Neural cell (in vitro differentiated cells): ENCODE data around the gene ACBD6. TPM values are rescaled to one million over a fixed set of nuclear protein-coding genes. Genes with fewer than 3 reads are reported as not detected.

Experiments used
- H2AFZ ChIP-seq: fragments of 200-600, 300-800 bp; sonication (generic), shearing (Covaris generic); 2 replicates; pipeline ENCODE4 v1.6.0; 2014; ENCODE audit warnings: low read depth, mild to moderate bottlenecking, antibody characterized with exemption, low read length, moderate library complexity
- H3F3A ChIP-seq: fragments of 200-600 bp; shearing (Covaris generic); 2 replicates; pipeline ENCODE4 v1.6.1; 2016; ENCODE audit warnings: mild to moderate bottlenecking, moderate library complexity, mixed read lengths, antibody characterized with exemption, low read length; ENCODE audit not compliant: insufficient read depth, poor library complexity, severe bottlenecking
- H3K27ac ChIP-seq: fragments of 200-600, 300-800 bp; sonication (generic), shearing (Covaris generic); 2 replicates; pipeline ENCODE4 v1.5.1; 2014; ENCODE audit warnings: mild to moderate bottlenecking, low read length, moderate library complexity
- H3K27me3 ChIP-seq: fragments of 300-800, 200-600 bp; sonication (generic), shearing (Covaris generic); 2 replicates; pipeline ENCODE4 v1.6.0; 2014; ENCODE audit warnings: mild to moderate bottlenecking, low read depth, low read length, moderate library complexity; ENCODE audit not compliant: insufficient read depth
- H3K36me3 ChIP-seq: fragments of 300-800, 200-600 bp; sonication (generic), shearing (Covaris generic); 2 replicates; pipeline ENCODE4 v1.5.1; 2014; ENCODE audit warnings: mild to moderate bottlenecking, antibody characterized with exemption, low read length, moderate library complexity; ENCODE audit not compliant: insufficient read depth
- H3K4me2 ChIP-seq: fragments of 300-800, 200-600 bp; sonication (generic), shearing (Covaris generic); 2 replicates; pipeline ENCODE4 v1.6.0; 2014; ENCODE audit warnings: mild to moderate bottlenecking, low read length
- H3K4me3 ChIP-seq: fragments of 300-800, 200-600 bp; sonication (generic), shearing (Covaris generic); 2 replicates; pipeline ENCODE4 v1.5.1; 2014; ENCODE audit warnings: mild to moderate bottlenecking, low read length, moderate library complexity
- H3K79me2 ChIP-seq: fragments of 200-600 bp; shearing (Covaris generic); replicated peaks from 2 replicates; pipeline ENCODE4 v1.6.0; 2014; ENCODE audit warnings: mild to moderate bottlenecking, low read length, moderate library complexity; ENCODE audit not compliant: insufficient read depth
- H3K9ac ChIP-seq: fragments of 300-800, 200-600 bp; sonication (generic), shearing (Covaris generic); 2 replicates; pipeline ENCODE4 v1.6.1; 2016; ENCODE audit warnings: mild to moderate bottlenecking, low read length, mixed read lengths
- H3K9me2 ChIP-seq: fragments of 200-600 bp; shearing (Covaris generic); 2 replicates; pipeline ENCODE4 v1.6.1; 2016; ENCODE audit warnings: mild to moderate bottlenecking, low read length, mixed read lengths; ENCODE audit not compliant: insufficient read depth
- H3K9me3 ChIP-seq: fragments of 200-600, 300-800 bp; sonication (generic), shearing (Covaris generic); 2 replicates; pipeline ENCODE4 v1.6.1; 2016; ENCODE audit warnings: mild to moderate bottlenecking, mixed run types, low read length, moderate library complexity, mixed read lengths
- H4K20me1 ChIP-seq: fragments of 200-600 bp; shearing (Covaris generic); 2 replicates; pipeline ENCODE4 v1.6.1; 2016; ENCODE audit warnings: mild to moderate bottlenecking, mixed run types; ENCODE audit not compliant: insufficient read depth
- CTCF ChIP-seq: fragments of 450-650 bp; IDR thresholded peaks from 2 replicates; pipeline ENCODE4 v1.5.1; 2014; ENCODE audit warnings: antibody characterized with exemption, mild to moderate bottlenecking, moderate library complexity; ENCODE audit not compliant: poor library complexity, severe bottlenecking
- EP300 ChIP-seq: fragments of 450-650 bp; conservative IDR thresholded peaks from 2 replicates; pipeline ENCODE4 v1.6.1; 2014; ENCODE audit warnings: antibody characterized with exemption, mild to moderate bottlenecking, moderate library complexity; ENCODE audit not compliant: poor library complexity, severe bottlenecking
- EZH2 ChIP-seq: fragments of 200-600, 300-800 bp; shearing (Covaris generic), sonication (generic); IDR thresholded peaks from 2 replicates; pipeline ENCODE4 v1.6.1; 2014; ENCODE audit warnings: antibody characterized with exemption, low read length, borderline replicate concordance, mild to moderate bottlenecking; ENCODE audit not compliant: insufficient read depth, poor library complexity, severe bottlenecking
- MXI1 ChIP-seq: fragments of 450-650 bp; conservative IDR thresholded peaks from 2 replicates; pipeline ENCODE4 v1.6.1; 2014; ENCODE audit warnings: antibody characterized with exemption, mild to moderate bottlenecking; ENCODE audit not compliant: poor library complexity, severe bottlenecking
- POLR2AphosphoS5 ChIP-seq: IDR thresholded peaks from 2 replicates; pipeline ENCODE4 v1.6.1; 2012
- RAD21 ChIP-seq: fragments of 450-650 bp; conservative IDR thresholded peaks from 2 replicates; pipeline ENCODE4 v1.6.1; 2014; ENCODE audit warnings: antibody characterized with exemption, mild to moderate bottlenecking, moderate library complexity
- SMC3 ChIP-seq: fragments of 450-650 bp; conservative IDR thresholded peaks from 2 replicates; pipeline ENCODE4 v1.6.1; 2014; ENCODE audit warnings: antibody characterized with exemption, mild to moderate bottlenecking, moderate library complexity; ENCODE audit not compliant: poor library complexity
- TAF1 ChIP-seq: IDR thresholded peaks from 2 replicates; pipeline ENCODE4 v1.6.1; 2012; ENCODE audit warnings: low read depth
- polyA plus RNA-seq: library from polyadenylated mRNA; depleted of rRNA; stranded (reverse); fragments of >200 nt; gene quantifications from 2 replicates; pipeline ENCODE4 v1.2.3, GENCODE V29; 2014
- TF ChIP-seq, protein P1 (sequence below): IDR thresholded peaks from 2 replicates; pipeline ENCODE4 v1.6.1; 2012; ENCODE audit warnings: borderline replicate concordance

ACBD6 gene
- polyA plus RNA-seq, 1 donor from 2014 or later = 92.4 TPM

DNA sequence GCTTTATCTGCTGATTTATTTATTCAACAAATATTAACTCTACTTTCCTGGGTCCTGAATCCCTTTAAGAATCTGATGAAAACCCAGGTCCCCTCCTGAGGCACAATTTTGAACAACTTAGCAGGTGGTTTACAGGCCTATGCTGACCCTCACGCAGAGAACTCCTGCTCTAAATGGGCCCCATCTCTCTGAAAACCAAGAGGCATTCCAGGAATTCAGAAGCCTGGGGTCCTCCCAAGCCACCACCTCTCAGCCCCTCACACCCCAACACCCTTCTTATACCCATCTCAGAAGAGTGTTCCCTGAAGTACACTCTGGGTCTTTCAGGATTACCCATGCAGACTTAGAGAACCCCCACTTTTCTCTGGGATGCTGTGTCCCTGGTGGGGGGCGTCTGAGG, 237.8 kb downstream of the ACBD6 start:
- H3K4me3 ChIP-seq = no peak overlapping the region
- no peaks in the 10 kb centered on the region for H3K27me3 ChIP-seq
- H3F3A ChIP-seq = no peaks in the 10 kb centered on the region
- H3K27ac ChIP-seq = no peak overlapping the region
- no peak overlapping the region for H2AFZ ChIP-seq
- no peaks in the 10 kb centered on the region for H4K20me1 ChIP-seq
- no peaks in the 10 kb centered on the region for H3K9me3 ChIP-seq
- no peaks in the 10 kb centered on the region for H3K9me2 ChIP-seq
- no peaks in the 10 kb centered on the region for H3K36me3 ChIP-seq
- no peak overlapping the region for H3K9ac ChIP-seq
- TF ChIP-seq TAF1 = no peak
- no peak for TF ChIP-seq RAD21
- TF ChIP-seq POLR2AphosphoS5 = no peak
- TF ChIP-seq EZH2 = no peak
- no peak for TF ChIP-seq CTCF
- H3K4me2 ChIP-seq = no peak overlapping the region
- H3K79me2 ChIP-seq = no peaks in the 10 kb centered on the region

DNA sequence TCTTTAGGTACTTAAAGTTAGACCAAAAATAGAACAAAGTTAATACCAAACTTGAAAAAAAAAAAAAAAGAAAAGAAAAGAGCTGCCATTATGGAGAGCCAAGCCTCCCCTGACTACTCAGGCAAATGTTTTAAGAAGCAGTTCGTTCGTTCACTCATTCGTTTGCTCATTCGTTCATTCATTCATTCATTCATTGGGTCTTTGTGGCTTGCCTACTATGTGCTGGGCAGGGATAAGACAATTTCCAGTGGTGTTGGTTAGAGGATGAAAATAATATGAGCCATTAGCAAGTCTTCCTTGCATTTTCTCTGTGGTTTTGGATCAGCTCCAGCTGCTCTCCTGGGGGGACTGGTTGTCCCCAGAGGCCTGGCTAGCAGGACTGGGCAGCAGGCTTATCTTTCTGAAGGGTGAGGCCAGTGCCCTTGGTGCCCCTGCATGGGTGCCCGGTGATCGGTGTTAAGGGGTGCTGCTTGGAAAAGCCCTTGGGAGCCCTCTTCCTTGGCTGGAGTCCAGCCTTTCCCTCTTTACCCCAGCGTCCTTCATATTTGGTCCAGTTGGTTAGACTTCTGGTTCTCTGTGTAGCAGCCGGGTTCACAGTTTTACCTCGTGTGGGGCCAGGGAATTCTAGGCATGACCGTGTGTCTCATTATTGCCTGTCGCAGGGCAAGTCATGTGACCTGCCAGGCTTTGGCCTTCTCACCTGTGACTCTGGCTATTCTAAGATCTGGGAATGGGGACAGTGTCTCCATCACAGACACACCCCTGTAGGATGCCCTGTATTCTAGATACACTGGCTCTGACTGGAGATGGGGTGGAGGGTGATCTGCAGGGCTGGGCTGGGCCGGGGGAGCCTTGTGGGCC, 239.5 kb downstream of the ACBD6 start:
- H3K36me3 ChIP-seq = no peaks in the 10 kb centered on the region
- no peaks in the 10 kb centered on the region for H3F3A ChIP-seq
- no peak overlapping the region for H3K27ac ChIP-seq
- no peaks in the 10 kb centered on the region for H3K9me2 ChIP-seq
- H3K4me2 ChIP-seq = no peak overlapping the region
- H3K9me3 ChIP-seq = no peaks in the 10 kb centered on the region
- no peaks in the 10 kb centered on the region for H3K27me3 ChIP-seq
- no peaks in the 10 kb centered on the region for H4K20me1 ChIP-seq
- TF ChIP-seq RAD21 (no peak), EZH2 (no peak), POLR2AphosphoS5 (peak; percentile 5)
- no peak overlapping the region for H3K4me3 ChIP-seq
- no peaks in the 10 kb centered on the region for H3K79me2 ChIP-seq
- H3K9ac ChIP-seq = no peak overlapping the region
- H2AFZ ChIP-seq = no peak overlapping the region

DNA sequence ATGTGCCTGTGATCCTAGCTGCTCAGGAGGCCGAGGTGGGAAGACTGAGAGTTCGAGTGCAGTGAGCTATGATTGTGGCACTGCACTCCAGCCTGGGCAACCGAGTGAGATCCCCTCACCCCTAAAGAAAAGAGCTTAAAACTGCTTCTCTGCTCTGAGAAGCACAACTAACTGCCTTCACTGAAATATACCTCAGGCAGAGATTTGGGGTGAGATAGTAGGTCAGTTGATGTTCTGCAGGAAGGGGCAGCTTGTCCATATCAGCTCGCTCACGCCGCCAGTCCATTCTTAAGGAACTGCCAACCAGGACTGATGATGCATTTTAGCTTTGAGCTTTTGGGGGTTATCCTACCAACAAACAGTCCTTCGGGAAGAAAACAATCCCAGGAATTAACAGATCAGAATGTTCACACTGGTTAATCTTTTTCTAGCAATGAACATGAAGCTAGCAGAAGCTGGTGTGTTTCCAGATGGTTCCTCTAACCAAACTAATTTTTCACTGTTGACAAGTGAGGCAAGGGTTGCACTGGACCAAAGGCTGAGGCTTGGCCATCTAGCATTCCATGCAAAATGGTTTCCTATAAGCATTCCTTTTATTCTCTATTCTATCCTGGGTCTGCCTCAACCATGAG, 240.7 kb downstream of the ACBD6 start:
- H3K79me2 ChIP-seq = no peaks in the 10 kb centered on the region
- H3K4me3 ChIP-seq = no peak overlapping the region
- no peak overlapping the region for H3K4me2 ChIP-seq
- H3F3A ChIP-seq = no peaks in the 10 kb centered on the region
- TF ChIP-seq SMC3 (no peak), POLR2AphosphoS5 (no peak), MXI1 (no peak), EZH2 (no peak), CTCF (no peak), TAF1 (no peak), RAD21 (no peak), EP300 (no peak)
- TF ChIP-seq, protein P1, sequence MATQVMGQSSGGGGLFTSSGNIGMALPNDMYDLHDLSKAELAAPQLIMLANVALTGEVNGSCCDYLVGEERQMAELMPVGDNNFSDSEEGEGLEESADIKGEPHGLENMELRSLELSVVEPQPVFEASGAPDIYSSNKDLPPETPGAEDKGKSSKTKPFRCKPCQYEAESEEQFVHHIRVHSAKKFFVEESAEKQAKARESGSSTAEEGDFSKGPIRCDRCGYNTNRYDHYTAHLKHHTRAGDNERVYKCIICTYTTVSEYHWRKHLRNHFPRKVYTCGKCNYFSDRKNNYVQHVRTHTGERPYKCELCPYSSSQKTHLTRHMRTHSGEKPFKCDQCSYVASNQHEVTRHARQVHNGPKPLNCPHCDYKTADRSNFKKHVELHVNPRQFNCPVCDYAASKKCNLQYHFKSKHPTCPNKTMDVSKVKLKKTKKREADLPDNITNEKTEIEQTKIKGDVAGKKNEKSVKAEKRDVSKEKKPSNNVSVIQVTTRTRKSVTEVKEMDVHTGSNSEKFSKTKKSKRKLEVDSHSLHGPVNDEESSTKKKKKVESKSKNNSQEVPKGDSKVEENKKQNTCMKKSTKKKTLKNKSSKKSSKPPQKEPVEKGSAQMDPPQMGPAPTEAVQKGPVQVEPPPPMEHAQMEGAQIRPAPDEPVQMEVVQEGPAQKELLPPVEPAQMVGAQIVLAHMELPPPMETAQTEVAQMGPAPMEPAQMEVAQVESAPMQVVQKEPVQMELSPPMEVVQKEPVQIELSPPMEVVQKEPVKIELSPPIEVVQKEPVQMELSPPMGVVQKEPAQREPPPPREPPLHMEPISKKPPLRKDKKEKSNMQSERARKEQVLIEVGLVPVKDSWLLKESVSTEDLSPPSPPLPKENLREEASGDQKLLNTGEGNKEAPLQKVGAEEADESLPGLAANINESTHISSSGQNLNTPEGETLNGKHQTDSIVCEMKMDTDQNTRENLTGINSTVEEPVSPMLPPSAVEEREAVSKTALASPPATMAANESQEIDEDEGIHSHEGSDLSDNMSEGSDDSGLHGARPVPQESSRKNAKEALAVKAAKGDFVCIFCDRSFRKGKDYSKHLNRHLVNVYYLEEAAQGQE = no peak
- no peak overlapping the region for H2AFZ ChIP-seq
- no peaks in the 10 kb centered on the region for H3K9me2 ChIP-seq
- no peaks in the 10 kb centered on the region for H4K20me1 ChIP-seq
- no peak overlapping the region for H3K9ac ChIP-seq
- no peaks in the 10 kb centered on the region for H3K27me3 ChIP-seq
- no peak overlapping the region for H3K27ac ChIP-seq
- no peaks in the 10 kb centered on the region for H3K36me3 ChIP-seq
- H3K9me3 ChIP-seq = no peaks in the 10 kb centered on the region
